PC-3 (cell line): Measurements from ENCODE around the gene C1QTNF5.

Experiments used
- EZH2 ChIP-seq: fragments of 300-600 bp; sonication (generic); IDR thresholded peaks from one replicate; pipeline ENCODE4 v1.6.1; 2017; ENCODE audit warnings: antibody characterized with exemption, mild to moderate bottlenecking, low read length; ENCODE audit not compliant: unreplicated experiment
- TF ChIP-seq, protein P1 (sequence below): fragments of 300-600 bp; sonication (generic); conservative IDR thresholded peaks from 2 replicates; pipeline ENCODE4 v1.5.1; 2017; ENCODE audit warnings: antibody characterized with exemption, low read depth, mild to moderate bottlenecking, low read length

DNA sequence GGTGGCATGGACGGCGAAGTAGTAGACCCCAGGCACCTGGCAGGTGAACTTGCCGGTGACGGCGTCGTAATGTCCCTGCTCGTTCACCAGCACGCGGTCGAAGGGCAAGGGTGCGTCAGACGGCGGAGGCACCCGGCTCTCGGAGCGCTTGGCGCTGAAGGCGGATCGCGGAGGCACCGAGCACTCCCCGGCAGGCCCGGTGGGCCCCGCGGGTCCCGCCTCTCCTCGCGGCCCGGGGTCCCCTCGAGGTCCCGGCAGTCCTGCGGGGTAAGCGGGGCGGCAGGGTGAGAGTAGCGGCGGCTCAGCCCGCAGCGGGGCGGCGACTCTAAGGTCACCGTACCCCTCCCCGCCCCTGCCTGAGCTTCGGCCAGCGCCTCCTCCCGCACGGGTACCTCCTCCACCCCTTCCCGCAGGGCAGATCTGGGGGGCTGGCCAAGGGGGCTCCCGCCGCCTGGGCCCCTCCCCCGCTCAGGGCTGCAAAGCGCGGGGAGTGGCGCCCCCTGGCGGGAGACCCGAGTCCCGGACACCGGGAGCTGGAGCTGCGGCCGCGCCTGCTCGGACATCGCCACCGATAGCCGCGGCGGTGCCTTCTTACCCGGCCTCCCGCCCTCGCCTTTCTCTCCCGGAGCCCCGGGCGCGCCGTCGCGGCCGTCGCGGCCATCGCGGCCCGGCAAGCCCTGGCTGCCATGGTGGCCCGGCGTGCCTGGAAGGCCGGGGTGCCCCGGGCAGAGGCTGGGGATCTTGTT, 921 bp downstream of the C1QTNF5 start:
- TF ChIP-seq, protein P1, sequence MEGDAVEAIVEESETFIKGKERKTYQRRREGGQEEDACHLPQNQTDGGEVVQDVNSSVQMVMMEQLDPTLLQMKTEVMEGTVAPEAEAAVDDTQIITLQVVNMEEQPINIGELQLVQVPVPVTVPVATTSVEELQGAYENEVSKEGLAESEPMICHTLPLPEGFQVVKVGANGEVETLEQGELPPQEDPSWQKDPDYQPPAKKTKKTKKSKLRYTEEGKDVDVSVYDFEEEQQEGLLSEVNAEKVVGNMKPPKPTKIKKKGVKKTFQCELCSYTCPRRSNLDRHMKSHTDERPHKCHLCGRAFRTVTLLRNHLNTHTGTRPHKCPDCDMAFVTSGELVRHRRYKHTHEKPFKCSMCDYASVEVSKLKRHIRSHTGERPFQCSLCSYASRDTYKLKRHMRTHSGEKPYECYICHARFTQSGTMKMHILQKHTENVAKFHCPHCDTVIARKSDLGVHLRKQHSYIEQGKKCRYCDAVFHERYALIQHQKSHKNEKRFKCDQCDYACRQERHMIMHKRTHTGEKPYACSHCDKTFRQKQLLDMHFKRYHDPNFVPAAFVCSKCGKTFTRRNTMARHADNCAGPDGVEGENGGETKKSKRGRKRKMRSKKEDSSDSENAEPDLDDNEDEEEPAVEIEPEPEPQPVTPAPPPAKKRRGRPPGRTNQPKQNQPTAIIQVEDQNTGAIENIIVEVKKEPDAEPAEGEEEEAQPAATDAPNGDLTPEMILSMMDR, result peak; percentile 89
- no peak for TF ChIP-seq EZH2
